H1 (cell line): ENCODE measurements around the gene SLC38A10. TPM values are rescaled to one million over a fixed set of nuclear protein-coding genes. Genes with fewer than 3 reads are reported as not detected.
A peak's percentile ranks its signal among the peaks of the same experiment; 100 is the strongest.

ENCODE experiments used
- CTCF ChIA-PET: fragments of 300-600 bp; sonication (Branson Sonifier 250); formaldehyde crosslinking; loops from one replicate; lab custom pipeline; 2021; ENCODE audit not compliant: partially characterized antibody; lab: Charles Lee
- POLR2A ChIA-PET: fragments of 300-600 bp; sonication (Branson Sonifier 250); formaldehyde crosslinking; loops from one replicate; lab custom pipeline; 2021; ENCODE audit warnings: inconsistent platforms; ENCODE audit not compliant: partially characterized antibody; lab: Charles Lee
- DNase-seq, 2 experiments: peaks; one replicate each; pipeline versions ENCODE4 v3.0.0 to v3.0.0-alpha.2; 2010 to 2022; ENCODE audit warnings: low spot score in 2 of 2, low read depth in 1 of 2, mixed read lengths in 1 of 2
- FAIRE-seq: peaks from 2 replicates; lab custom pipeline; 2011; peaks lifted over from hg19 to GRCh38; lab: Jason Lieb, UNC
- H2AFZ ChIP-seq: 2 replicates; pipeline ENCODE4 v1.8.1; 2012; ENCODE audit warnings: low read length, inconsistent platforms
- H2AK5ac ChIP-seq: 2 replicates; pipeline ENCODE4 v1.6.1; 2013; ENCODE audit warnings: low read depth, low read length
- H2BK120ac ChIP-seq: replicated peaks from 2 replicates; pipeline ENCODE3; 2013; ENCODE audit warnings: low read depth, low read length, inconsistent platforms
- H2BK12ac ChIP-seq: 2 replicates; pipeline ENCODE4 v1.6.1; 2013; ENCODE audit warnings: low read depth, low read length
- H2BK15ac ChIP-seq: 2 replicates; pipeline ENCODE4 v1.6.1; 2013; ENCODE audit warnings: low read length
- H2BK20ac ChIP-seq: 2 replicates; pipeline ENCODE4 v1.6.1; 2013; ENCODE audit warnings: low read length
- H2BK5ac ChIP-seq: 2 replicates; pipeline ENCODE4 v1.6.1; 2013; ENCODE audit warnings: low read depth, low read length
- H3K14ac ChIP-seq: 2 replicates; pipeline ENCODE4 v1.6.1; 2013; ENCODE audit warnings: inconsistent platforms; ENCODE audit not compliant: insufficient read length
- H3K18ac ChIP-seq: 2 replicates; pipeline ENCODE4 v1.6.1; 2013; ENCODE audit warnings: low read length; ENCODE audit errors: extremely low read depth
- H3K23ac ChIP-seq: 2 replicates; pipeline ENCODE4 v1.6.1; 2013; ENCODE audit warnings: inconsistent platforms; ENCODE audit not compliant: insufficient read length
- H3K23me2 ChIP-seq: 2 replicates; pipeline ENCODE4 v1.6.1; 2013; ENCODE audit warnings: low read depth, low read length
- H3K27ac ChIP-seq: 2 replicates; pipeline ENCODE4 v1.6.1; 2011; ENCODE audit warnings: low read depth, low read length, inconsistent platforms
- H3K27me3 ChIP-seq, 4 experiments: replicated peaks in 1 of 4; 1 replicate in 1 of 4; 2 replicates in 3 of 4; pipeline versions ENCODE4 v1.6.1 to v1.8.1; 2011 to 2013; ENCODE audit warnings: low read length in 3 of 4, mild to moderate bottlenecking in 3 of 4, inconsistent platforms in 2 of 4, mixed read lengths in 2 of 4, moderate library complexity in 1 of 4; ENCODE audit not compliant: control insufficient read depth in 3 of 4, insufficient read depth in 3 of 4; ENCODE audit errors: extremely low read depth in 1 of 4
- H3K36me3 ChIP-seq, 4 experiments: 2 replicates each; pipeline versions ENCODE4 v1.6.1 to v1.8.1; 2011 to 2013; ENCODE audit warnings: mild to moderate bottlenecking in 4 of 4, low read length in 3 of 4, moderate library complexity in 2 of 4, control low read depth in 1 of 4, inconsistent platforms in 1 of 4; ENCODE audit not compliant: insufficient read depth in 4 of 4, control insufficient read depth in 2 of 4
- H3K4ac ChIP-seq: replicated peaks from 2 replicates; pipeline ENCODE3; 2013; ENCODE audit warnings: low read length, low read depth, mixed read lengths, inconsistent platforms; ENCODE audit not compliant: insufficient read length
- H3K4me1 ChIP-seq, 4 experiments: replicated peaks in 1 of 4; 1 replicate in 1 of 4; 2 replicates in 3 of 4; pipeline versions ENCODE4 v1.6.1 to v1.8.1; 2011 to 2013; ENCODE audit warnings: low read length in 3 of 4, inconsistent platforms in 2 of 4, mixed read lengths in 1 of 4; ENCODE audit not compliant: insufficient read depth in 4 of 4, control insufficient read depth in 3 of 4
- H3K4me2 ChIP-seq, 2 experiments: 2 replicates each; pipeline versions ENCODE4 v1.6.1 to v1.8.1; 2011 to 2013; ENCODE audit warnings: low read depth in 2 of 2, low read length in 2 of 2, control low read depth in 1 of 2, inconsistent platforms in 1 of 2, mild to moderate bottlenecking in 1 of 2; ENCODE audit not compliant: insufficient read depth in 1 of 2
- H3K4me3 ChIP-seq, 4 experiments: fragments of 200-600, 300-600 bp in 1 of 4; sonication (generic), shearing (Covaris generic), sonication (Bioruptor Twin) in 1 of 4; 2 replicates each; pipeline versions ENCODE4 v1.5.1 to v1.8.1; 2011 to 2016; ENCODE audit warnings: low read length in 4 of 4, low read depth in 3 of 4, control low read depth in 2 of 4, inconsistent platforms in 2 of 4, mild to moderate bottlenecking in 2 of 4, mixed read lengths in 1 of 4, moderate library complexity in 1 of 4; ENCODE audit not compliant: insufficient read depth in 2 of 4; ENCODE audit errors: extremely low read depth in 1 of 4
- H3K56ac ChIP-seq: replicated peaks from 2 replicates; pipeline ENCODE3; 2013; ENCODE audit warnings: low read depth, mild to moderate bottlenecking, mixed read lengths, low read length, inconsistent platforms; ENCODE audit not compliant: insufficient read length
- H3K79me1 ChIP-seq: 2 replicates; pipeline ENCODE4 v1.6.1; 2013; ENCODE audit warnings: low read depth, low read length, control low read depth
- H3K79me2 ChIP-seq, 2 experiments: 2 replicates each; pipeline versions ENCODE4 v1.6.1 to v1.8.1; 2012 to 2013; ENCODE audit warnings: low read length in 2 of 2, mild to moderate bottlenecking in 2 of 2, inconsistent platforms in 1 of 2; ENCODE audit not compliant: insufficient read depth in 2 of 2, control insufficient read depth in 1 of 2
- H3K9ac ChIP-seq, 4 experiments: replicated peaks in 1 of 4; 1 replicate in 1 of 4; 2 replicates in 3 of 4; pipeline versions ENCODE4 v1.6.1 to v1.8.1; 2011 to 2013; ENCODE audit warnings: low read depth in 3 of 4, low read length in 3 of 4, control low read depth in 2 of 4, mild to moderate bottlenecking in 2 of 4, moderate library complexity in 2 of 4, inconsistent platforms in 1 of 4; ENCODE audit errors: extremely low read depth in 1 of 4
- H3K9me3 ChIP-seq, 2 experiments: 2 replicates each; pipeline versions ENCODE4 v1.6.1 to v1.8.1; 2012 to 2013; ENCODE audit warnings: mild to moderate bottlenecking in 2 of 2, moderate library complexity in 2 of 2, control low read depth in 1 of 2, inconsistent platforms in 1 of 2, low read depth in 1 of 2, low read length in 1 of 2, mixed read lengths in 1 of 2; ENCODE audit not compliant: insufficient read depth in 2 of 2
- H4K20me1 ChIP-seq, 2 experiments: replicated peaks in 1 of 2; 2 replicates each; pipeline versions ENCODE3 to v1.8.1; 2011 to 2013; ENCODE audit warnings: inconsistent platforms in 2 of 2, low read length in 2 of 2, mild to moderate bottlenecking in 1 of 2; ENCODE audit not compliant: insufficient read depth in 2 of 2, control insufficient read depth in 1 of 2
- H4K5ac ChIP-seq: 2 replicates; pipeline ENCODE4 v1.6.1; 2013; ENCODE audit warnings: low read length, low read depth, mixed read lengths, inconsistent platforms; ENCODE audit not compliant: insufficient read length
- H4K8ac ChIP-seq: 2 replicates; pipeline ENCODE4 v1.8.0; 2013; ENCODE audit warnings: mild to moderate bottlenecking, moderate library complexity, low read length, inconsistent platforms; ENCODE audit not compliant: insufficient read depth; ENCODE audit errors: extremely low read depth
- H4K91ac ChIP-seq: replicated peaks from 2 replicates; pipeline ENCODE3; 2013; ENCODE audit warnings: low read length, mixed read lengths, inconsistent platforms; ENCODE audit not compliant: insufficient read length
- BCL11A ChIP-seq, 2 experiments: IDR thresholded peaks; one replicate each; pipeline ENCODE4 v1.6.1; 2011; ENCODE audit warnings: low read depth in 2 of 2, low read length in 2 of 2, mild to moderate bottlenecking in 2 of 2
- EP300 ChIP-seq, 2 experiments: IDR thresholded peaks; 1 replicate in 1 of 2; 2 replicates in 1 of 2; pipeline ENCODE4 v1.6.1; 2011 to 2012; ENCODE audit warnings: low read depth in 2 of 2, low read length in 2 of 2, mild to moderate bottlenecking in 2 of 2, borderline replicate concordance in 1 of 2, inconsistent platforms in 1 of 2, moderate library complexity in 1 of 2
- JUN ChIP-seq: IDR thresholded peaks from 2 replicates; pipeline ENCODE4 v1.6.1; 2011; ENCODE audit warnings: low read depth, mild to moderate bottlenecking, improper control_type of control experiment, low read length
- MAFK ChIP-seq: IDR thresholded peaks from 2 replicates; pipeline ENCODE4 v1.6.1; 2012; ENCODE audit warnings: low read depth, mild to moderate bottlenecking, improper control_type of control experiment, low read length
- NRF1 ChIP-seq: IDR thresholded peaks from 2 replicates; pipeline ENCODE4 v1.6.1; 2011; ENCODE audit warnings: mild to moderate bottlenecking, low read depth, low read length, improper control_type of control experiment
- RAD21 ChIP-seq, 2 experiments: IDR thresholded peaks in 1 of 2; conservative IDR thresholded peaks in 1 of 2; 2 replicates each; pipeline ENCODE4 v1.6.1; 2011; ENCODE audit warnings: low read depth in 2 of 2, low read length in 2 of 2, improper control_type of control experiment in 1 of 2, inconsistent platforms in 1 of 2, mild to moderate bottlenecking in 1 of 2, moderate library complexity in 1 of 2
- RBBP5 ChIP-seq: IDR thresholded peaks from 2 replicates; pipeline ENCODE4 v1.7.1; 2012; ENCODE audit warnings: low read depth, mild to moderate bottlenecking, inconsistent platforms, low read length, moderate library complexity, borderline replicate concordance
- SIN3A ChIP-seq, 2 experiments: IDR thresholded peaks in 1 of 2; conservative IDR thresholded peaks in 1 of 2; 2 replicates each; pipeline ENCODE4 v1.6.1; 2011 to 2012; ENCODE audit warnings: low read length in 2 of 2, improper control_type of control experiment in 1 of 2, low read depth in 1 of 2, mild to moderate bottlenecking in 1 of 2
- SIRT6 ChIP-seq: IDR thresholded peaks from one replicate; pipeline ENCODE4 v1.7.1; 2012; ENCODE audit warnings: low read length, inconsistent platforms
- TCF12 ChIP-seq: IDR thresholded peaks from 2 replicates; pipeline ENCODE4 v1.6.1; 2011; ENCODE audit warnings: low read depth, mild to moderate bottlenecking, low read length
- WGBS, 2 experiments: shearing (Covaris generic) in 1 of 2; methylation state at CpG; one replicate each; pipeline versions ENCODE4 v1.1.6 to v1.1.7; 2013 to 2015; ENCODE audit warnings: low lambda C conversion rate in 2 of 2, mixed read lengths in 2 of 2, inconsistent platforms in 1 of 2, low coverage in 1 of 2, missing lambda C conversion rate in 1 of 2; ENCODE audit not compliant: insufficient replicate concordance in 2 of 2, insufficient coverage in 1 of 2, insufficient read length in 1 of 2; ENCODE audit errors: extremely low coverage in 1 of 2, missing lambda C conversion rate in 1 of 2; 5-methylcytosine and 5-hydroxymethylcytosine counted together
- polyA plus RNA-seq, 7 experiments: library from polyadenylated mRNA; depleted of rRNA in 3 of 7; stranded (reverse) in 5 of 7; unstranded in 2 of 7; fragments of >200 nt in 5 of 7; fragments of 200-250 nt in 2 of 7; gene quantifications; 1 replicate in 5 of 7; 2 replicates in 1 of 7; 4 replicates in 1 of 7; pipeline versions ENCODE4 v1.2.1 to v1.2.3, GENCODE V29; 2011 to 2013; ENCODE audit warnings: missing spikeins in 2 of 7, mixed read lengths in 2 of 7
- total RNA-seq: library from RNA; stranded (reverse); fragmentation: NEBNext Ultra II Directional; extraction: Animal tissue kit (Norgen Biotek cat#: 25700); gene quantifications from 2 replicates; pipeline ENCODE4 v1.2.1, GENCODE V29; 2021

The SLC38A10 gene
- total and polyA plus RNA-seq, 2 of the 8 experiments (the other 6 are each of a cell fraction or from before 2014, with no cell fraction given), result 26.4 to 41.0 TPM

DNA sequence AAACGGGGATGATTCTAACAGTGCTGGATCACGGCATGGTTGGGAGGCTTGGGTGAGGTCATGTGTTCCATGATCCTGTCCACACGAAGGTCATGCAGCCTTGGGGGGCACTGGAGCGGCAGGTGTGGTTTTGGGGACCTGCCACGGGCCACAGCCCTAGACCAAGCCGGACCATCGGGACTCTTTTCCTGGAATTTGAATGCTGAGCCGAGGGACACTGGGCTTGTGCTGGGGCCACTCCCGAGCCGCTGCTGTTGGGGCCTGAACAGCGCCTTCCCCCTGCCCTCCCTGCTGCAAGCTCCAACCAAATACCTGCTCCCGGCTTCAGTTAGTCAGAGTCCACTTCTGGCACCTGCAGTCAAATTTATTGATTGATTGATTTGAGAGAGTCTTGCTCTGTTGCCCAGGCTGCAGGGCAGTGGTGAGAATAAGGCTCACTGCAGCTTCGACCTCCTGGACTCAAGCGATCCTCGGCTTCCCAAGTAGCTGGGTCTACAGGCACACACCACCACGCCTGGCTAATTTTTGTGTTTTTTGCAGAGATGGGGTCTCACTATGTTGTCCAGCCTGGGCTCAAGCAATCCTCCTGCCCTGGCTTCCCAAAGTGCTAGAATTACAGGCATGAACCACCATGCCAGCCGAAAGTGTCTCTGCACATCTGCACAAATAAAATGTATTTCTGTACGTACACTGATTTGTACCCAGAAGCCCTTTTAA is 37.2 kb upstream of the SLC38A10 start:
- FAIRE-seq, result no peak

More for the DNA sequence above, 37.2 kb upstream of the SLC38A10 start:
- Histone ChIP-seq H3K4me2 (no peak overlapping the region), H2AK5ac (0 out of 2 replicates have a peak overlapping the region, but pooled peaks have one; percentile 39), H4K91ac (no peak overlapping the region), H3K4me3 (no peak overlapping the region), H3K27me3 (peaks cover 0 to 8% (median 0%) of the 10 kb centered on the region in 4 experiments; a peak in 3 of 7 replicates), H2BK12ac (0 out of 2 replicates have a peak overlapping the region, but pooled peaks have one; percentile 60), H3K23ac (no peak overlapping the region), H3K9ac (no peak overlapping the region), H3K4me1 (peaks cover 13 to 42% (median 33%) of the 10 kb centered on the region in 4 experiments), H2BK20ac (peak overlapping the region; percentile 72; the same call in 1 of the 2 replicates), H2BK5ac (no peak overlapping the region), H3K79me2 (no peaks in the 10 kb centered on the region), H3K4ac (no peak overlapping the region), H4K20me1 (no peaks in the 10 kb centered on the region), H3K14ac (no peak overlapping the region), H3K9me3 (no peaks in the 10 kb centered on the region), H2BK15ac (no peak overlapping the region), H2AFZ (no peak overlapping the region), H3K27ac (no peak overlapping the region), H3K23me2 (peaks cover 1% of the 10 kb centered on the region; the same call in 1 of the 2 replicates), H3K79me1 (no peaks in the 10 kb centered on the region), H3K18ac (no peak overlapping the region), H4K8ac (no peak overlapping the region), H3K36me3 (no peaks in the 10 kb centered on the region), H2BK120ac (no peak overlapping the region), H3K56ac (no peak overlapping the region), H4K5ac (no peak overlapping the region)
- no peak for DNase-seq
- ChIA-PET POLR2A (no interaction called here), CTCF (interaction anchor here (1.0 to 1.4 kb wide), 6 partner anchors 19 to 76 kb away, joined by 3 to 4 read pairs (median 3); no protein-coding TSS in a partner anchor)
- WGBS, 2 experiments, result 88% methylated on average over 18 of the region's 18 CpGs; no CpG with 5 or more reads in 1 of the 2 experiments
- TF ChIP-seq JUN (no peak), TCF12 (no peak), RBBP5 (no peak), MAFK (no peak), SIN3A (conservative IDR thresholded peaks at IDR 0.05 in 1 of 2, IDR thresholded peaks at IDR 0.05 in 1 of 2; ENCODE audit: low read depth in 1 of 2, low read length in 2 of 2) (no peak), EP300 (IDR thresholded peaks at IDR 0.05; ENCODE audit: borderline replicate concordance in 1 of 2, low read depth in 2 of 2, low read length in 2 of 2) (no peak), BCL11A (IDR thresholded peaks at IDR 0.05; ENCODE audit: low read depth in 2 of 2, low read length in 2 of 2) (no peak), NRF1 (no peak), RAD21 (IDR thresholded peaks at IDR 0.05 in 1 of 2, conservative IDR thresholded peaks at IDR 0.05 in 1 of 2; ENCODE audit: low read depth in 2 of 2, low read length in 2 of 2) (no peak), SIRT6 (no peak)
